Retinal pigment epithelial cell (primary cell): ENCODE data around the gene EFHD2.
"Not testable (repeated sequence)": the region's sequence is repeated elsewhere in the genome, so short reads cannot be mapped to it uniquely, and the experiment has no call there.

Experiments used
- DNase-seq: peaks from one replicate; pipeline ENCODE4 v3.0.0-alpha.2; 2010; ENCODE audit warnings: low read depth
- H3K4me3 ChIP-seq: 2 replicates; pipeline ENCODE4 v1.5.1; 2011; ENCODE audit warnings: mild to moderate bottlenecking, low read length, control low read depth, moderate library complexity
- TF ChIP-seq, protein P1 (sequence below): conservative IDR thresholded peaks from 2 replicates; pipeline ENCODE4 v1.5.1; 2011; ENCODE audit warnings: low read depth, low read length, control low read depth, inconsistent platforms

EFHD2 gene

DNA sequence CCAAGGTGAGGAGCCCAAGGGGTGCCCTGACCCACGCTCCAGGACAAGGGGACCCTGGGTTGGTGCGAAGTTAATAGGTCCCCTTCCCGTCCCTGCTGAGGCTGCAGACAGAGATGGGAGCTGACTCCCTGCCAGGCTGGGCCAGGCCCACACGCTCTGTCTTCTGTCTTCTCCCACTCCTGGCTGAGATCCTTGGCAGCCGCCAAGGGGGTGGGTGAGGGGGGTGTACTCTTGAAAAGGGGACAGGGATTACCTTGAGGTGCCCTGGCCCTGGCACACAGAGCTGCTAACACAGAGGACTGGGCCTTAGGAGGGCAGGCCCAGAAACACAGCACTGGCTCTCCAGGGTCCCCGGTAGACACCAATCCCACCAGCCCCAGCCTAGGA, 17.6 kb downstream of the EFHD2 start:
- H3K4me3 ChIP-seq, result no peak overlapping the region
- TF ChIP-seq, protein P1, sequence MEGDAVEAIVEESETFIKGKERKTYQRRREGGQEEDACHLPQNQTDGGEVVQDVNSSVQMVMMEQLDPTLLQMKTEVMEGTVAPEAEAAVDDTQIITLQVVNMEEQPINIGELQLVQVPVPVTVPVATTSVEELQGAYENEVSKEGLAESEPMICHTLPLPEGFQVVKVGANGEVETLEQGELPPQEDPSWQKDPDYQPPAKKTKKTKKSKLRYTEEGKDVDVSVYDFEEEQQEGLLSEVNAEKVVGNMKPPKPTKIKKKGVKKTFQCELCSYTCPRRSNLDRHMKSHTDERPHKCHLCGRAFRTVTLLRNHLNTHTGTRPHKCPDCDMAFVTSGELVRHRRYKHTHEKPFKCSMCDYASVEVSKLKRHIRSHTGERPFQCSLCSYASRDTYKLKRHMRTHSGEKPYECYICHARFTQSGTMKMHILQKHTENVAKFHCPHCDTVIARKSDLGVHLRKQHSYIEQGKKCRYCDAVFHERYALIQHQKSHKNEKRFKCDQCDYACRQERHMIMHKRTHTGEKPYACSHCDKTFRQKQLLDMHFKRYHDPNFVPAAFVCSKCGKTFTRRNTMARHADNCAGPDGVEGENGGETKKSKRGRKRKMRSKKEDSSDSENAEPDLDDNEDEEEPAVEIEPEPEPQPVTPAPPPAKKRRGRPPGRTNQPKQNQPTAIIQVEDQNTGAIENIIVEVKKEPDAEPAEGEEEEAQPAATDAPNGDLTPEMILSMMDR, result no peak
- DNase-seq, result no peak

DNA sequence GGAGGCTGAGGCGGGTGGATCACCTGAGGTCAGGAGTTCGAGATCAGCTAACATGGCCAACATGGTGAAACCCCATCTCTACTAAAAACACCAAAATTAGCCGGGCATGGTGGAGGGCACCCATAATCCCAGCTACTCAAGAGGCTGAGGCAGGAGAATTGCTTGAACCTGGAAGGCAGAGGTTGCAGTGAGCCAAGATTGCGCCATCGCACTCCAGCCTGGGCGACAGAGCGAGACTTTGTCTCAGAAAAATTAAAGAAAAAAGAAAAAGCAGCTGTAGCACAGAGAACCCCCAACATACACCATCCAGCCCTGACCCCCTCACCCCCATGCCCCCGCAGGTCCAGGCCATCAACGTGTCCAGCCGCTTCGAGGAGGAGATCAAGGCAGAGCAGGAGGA, 18.6 kb downstream of the EFHD2 start:
- H3K4me3 ChIP-seq, DNase-seq: not testable (repeated sequence)

DNA sequence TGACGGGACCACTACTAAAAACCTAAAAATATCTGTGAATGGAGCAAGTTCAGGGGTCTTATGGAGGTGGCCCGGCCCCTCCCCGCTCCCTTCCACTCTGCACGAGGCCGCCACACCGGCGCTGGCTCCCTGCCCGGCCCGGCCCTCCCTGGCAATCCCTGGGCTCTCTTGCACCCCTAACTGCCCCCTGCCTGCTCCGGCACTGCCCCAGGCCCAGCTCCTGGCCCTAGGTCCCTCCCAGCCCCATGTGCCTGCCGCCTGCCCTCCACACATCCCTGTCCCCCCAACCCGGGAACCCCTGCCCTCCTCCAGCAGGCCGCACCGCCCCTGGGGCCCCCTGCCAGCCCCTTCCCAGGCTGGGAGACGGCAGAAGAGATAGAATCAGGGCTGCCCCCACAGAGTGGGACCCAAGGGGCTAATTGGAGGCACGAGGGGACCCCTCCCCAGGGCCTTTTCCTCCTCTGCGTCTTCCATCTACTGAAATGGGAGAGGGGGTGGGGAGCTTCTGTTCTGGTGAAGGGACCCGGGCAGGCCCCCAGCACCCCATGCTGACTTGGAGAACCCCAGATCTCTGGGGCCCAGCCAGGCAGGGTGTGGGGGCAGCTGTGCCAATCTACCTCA, 19.2 kb downstream of the EFHD2 start:
- DNase-seq, result no peak
- TF ChIP-seq, protein P1, result no peak
- no peak overlapping the region for H3K4me3 ChIP-seq

DNA sequence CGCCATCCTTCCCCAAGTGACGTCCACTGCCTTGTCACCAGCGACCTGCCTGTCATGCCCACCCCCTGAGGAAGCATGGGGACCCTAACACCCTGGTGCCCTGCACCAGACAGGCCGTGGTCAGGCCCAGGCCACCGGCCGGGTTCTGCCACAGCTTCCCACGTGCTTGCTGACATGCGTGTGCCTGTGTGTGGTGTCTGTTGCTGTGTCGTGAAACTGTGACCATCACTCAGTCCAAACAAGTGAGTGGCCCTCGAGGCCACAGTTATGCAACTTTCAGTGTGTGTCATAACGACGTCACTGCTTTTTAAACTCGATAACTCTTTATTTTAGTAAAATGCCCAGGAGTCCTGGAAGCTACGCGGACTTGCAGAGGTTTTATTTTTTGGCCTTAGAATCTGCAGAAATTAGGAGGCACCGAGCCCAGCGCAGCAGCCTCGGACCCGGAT, 20.0 kb downstream of the EFHD2 start:
- H3K4me3 ChIP-seq, result no peak overlapping the region
- TF ChIP-seq, protein P1, result no peak
- no peak for DNase-seq

DNA sequence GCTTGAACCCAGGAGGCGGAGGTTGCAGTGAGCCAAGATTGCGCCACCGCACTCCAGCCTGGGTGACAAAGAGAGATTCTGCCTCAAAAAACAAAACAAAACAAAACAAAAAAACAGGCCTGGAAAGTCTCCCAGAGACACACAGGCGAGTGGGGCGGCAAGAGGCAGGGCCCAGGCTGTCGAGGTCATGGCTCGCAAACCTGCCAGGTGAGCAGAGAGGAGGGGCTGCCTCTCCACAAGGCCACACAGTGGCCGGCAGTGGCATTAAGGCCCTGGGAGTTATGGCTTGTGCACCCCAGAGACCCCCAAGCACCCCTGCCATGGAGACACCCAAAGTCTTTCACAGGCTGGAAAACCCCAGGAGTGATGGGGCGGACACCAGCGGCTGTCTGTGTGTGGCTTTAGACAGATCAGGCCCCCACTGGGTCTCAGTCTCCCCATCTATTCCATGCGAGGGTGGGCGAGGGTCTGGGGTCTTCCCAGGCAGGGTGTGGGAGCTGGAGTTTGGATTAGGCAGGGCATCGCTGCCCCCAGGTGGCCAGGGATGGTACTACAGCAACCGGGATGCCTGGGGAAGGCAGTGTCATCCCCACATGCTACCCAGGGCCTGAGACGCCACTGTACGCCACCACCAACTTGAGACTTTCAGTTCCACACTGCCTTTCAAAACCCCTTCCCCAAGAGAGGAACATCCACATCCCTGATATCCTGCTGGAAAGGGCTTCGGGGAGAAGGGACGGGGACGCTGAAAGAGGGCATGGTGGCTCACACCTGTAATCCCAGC, 21.3 kb downstream of the EFHD2 start:
- TF ChIP-seq, protein P1, result peak; percentile 95
- no peak overlapping the region for H3K4me3 ChIP-seq
- no peak for DNase-seq

DNA sequence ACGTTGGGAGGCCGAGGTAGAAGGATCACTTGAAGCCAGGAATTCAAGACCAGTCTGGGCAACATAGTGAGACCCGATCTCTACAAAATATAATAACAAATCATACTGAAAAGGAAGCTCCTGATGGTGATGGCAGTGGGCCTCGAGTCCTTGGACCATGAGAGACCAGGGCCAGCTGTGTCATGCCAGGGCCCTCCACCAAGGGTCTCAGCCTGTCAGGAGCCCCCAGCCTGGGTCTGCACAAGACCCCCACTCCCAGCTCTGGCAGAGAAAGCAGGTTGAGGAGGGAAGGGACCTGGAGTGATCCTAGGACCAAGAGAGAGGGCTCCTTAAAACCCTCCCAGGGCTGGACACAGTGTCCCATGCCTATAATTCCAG, 21.9 kb downstream of the EFHD2 start:
- DNase-seq, result no peak
- no peak overlapping the region for H3K4me3 ChIP-seq
- TF ChIP-seq, protein P1, result no peak

DNA sequence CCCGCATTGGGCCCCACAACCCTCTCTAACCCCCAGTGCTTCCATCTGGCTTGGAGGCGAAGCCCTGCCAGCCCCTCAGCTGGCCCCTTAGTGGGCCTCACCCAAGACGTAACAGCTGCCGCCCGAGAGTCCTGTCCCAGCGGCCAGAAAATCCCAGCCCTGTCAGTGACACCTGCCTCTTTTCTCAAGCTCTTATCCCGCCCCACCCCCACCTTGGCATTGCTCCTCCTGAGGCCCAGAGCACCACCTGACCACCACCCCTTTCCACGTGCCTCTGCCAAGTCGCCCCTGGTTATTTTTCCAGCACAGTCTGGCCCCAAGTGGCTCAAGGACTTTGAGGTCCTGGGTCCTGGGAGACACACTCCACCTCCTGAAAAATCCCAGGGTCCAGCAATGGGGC, 22.6 kb downstream of the EFHD2 start:
- DNase-seq, result peak; percentile 41
- no peak overlapping the region for H3K4me3 ChIP-seq
- TF ChIP-seq, protein P1, result no peak
